Measurements from ENCODE around the gene KNDC1. TPM values are rescaled to one million over a fixed set of nuclear protein-coding genes. Genes with fewer than 3 reads are reported as not detected.
A peak's percentile ranks its signal among the peaks of the same experiment; 100 is the strongest.

The KNDC1 gene
- total RNA-seq, 1 donor from 2014 or later = 10.3 TPM

GRCh38 chr10:133253361-133253955 is 93.4 kb downstream of the KNDC1 start:
- H3K36me3 ChIP-seq = no peaks in the 10 kb centered on the region
- H3K4me1 ChIP-seq = peaks cover 17% of the 10 kb centered on the region
- DNase-seq = no peak
- H3K9me3 ChIP-seq = no peaks in the 10 kb centered on the region
- intact Hi-C loops (cut with DNase I) = no loop called here
- TF ChIP-seq CTCF (IDR thresholded peaks at IDR 0.05) = no peak
- no peak for ATAC-seq
- no peak overlapping the region for H3K4me3 ChIP-seq
- H3K27ac ChIP-seq = no peak overlapping the region
- H3K27me3 ChIP-seq (ENCODE audit: low read depth) = no peaks in the 10 kb centered on the region

GRCh38 chr10:133254421-133255120 is 94.6 kb downstream of the KNDC1 start:
- TF ChIP-seq CTCF (IDR thresholded peaks at IDR 0.05) = no peak
- intact Hi-C loops (cut with DNase I) = no loop called here
- ATAC-seq = no peak
- Histone ChIP-seq H3K27ac (no peak overlapping the region), H3K27me3 (ENCODE audit: low read depth) (no peaks in the 10 kb centered on the region), H3K4me3 (no peak overlapping the region), H3K9me3 (no peaks in the 10 kb centered on the region), H3K36me3 (no peaks in the 10 kb centered on the region), H3K4me1 (peaks cover 28% of the 10 kb centered on the region)
- DNase-seq = no peak

GRCh38 chr10:133255323-133255722 is 95.3 kb downstream of the KNDC1 start:
- TF ChIP-seq CTCF (IDR thresholded peaks at IDR 0.05) = no peak
- intact Hi-C loops (cut with DNase I) = no loop called here
- DNase-seq = no peak

GRCh38 chr10:133257489-133258065 is 97.6 kb downstream of the KNDC1 start:
- Histone ChIP-seq H3K9me3 (no peaks in the 10 kb centered on the region), H3K27ac (peak overlapping the region; percentile 87), H3K4me1 (peaks cover 50% of the 10 kb centered on the region), H3K27me3 (ENCODE audit: low read depth) (no peaks in the 10 kb centered on the region), H3K36me3 (no peaks in the 10 kb centered on the region), H3K4me3 (peak overlapping the region; percentile 35)
- ATAC-seq = peak; percentile 41 to 63
- peak; percentile 88 for DNase-seq
- intact Hi-C loops (cut with DNase I) = no loop called here
- TF ChIP-seq CTCF (IDR thresholded peaks at IDR 0.05) = peak; percentile 37

More at GRCh38 chr10:133255323-133255722, 95.3 kb downstream of the KNDC1 start:
- Histone ChIP-seq H3K4me1 (peaks cover 34% of the 10 kb centered on the region), H3K27ac (no peak overlapping the region), H3K36me3 (no peaks in the 10 kb centered on the region), H3K9me3 (no peaks in the 10 kb centered on the region), H3K27me3 (ENCODE audit: low read depth) (no peaks in the 10 kb centered on the region), H3K4me3 (no peak overlapping the region)
- no peak for ATAC-seq

- peak; percentile 82 for DNase-seq
- intact Hi-C loops (cut with DNase I) = no loop called here
- TF ChIP-seq CTCF (IDR thresholded peaks at IDR 0.05) = no peak
- no peaks in the 10 kb centered on the region for H3K27me3 ChIP-seq (ENCODE audit: low read depth)
- peak; percentile 46 to 63 for ATAC-seq
- no peaks in the 10 kb centered on the region for H3K9me3 ChIP-seq
- peaks cover 57% of the 10 kb centered on the region for H3K4me1 ChIP-seq
- H3K27ac ChIP-seq = peak overlapping the region; percentile 87
- H3K36me3 ChIP-seq = no peaks in the 10 kb centered on the region
- H3K4me3 ChIP-seq = peak overlapping the region; percentile 35
These were observed 98.2 kb downstream of the KNDC1 start for GRCh38 chr10:133258066-133258817.

Data from lower lobe of right lung (tissue), 2 donors.